ENCODE data around the gene ZBTB48.

GRCh38 chr1:6635161-6635909 is 55.5 kb downstream of the ZBTB48 start:
- TF ChIP-seq POLR2A (IDR thresholded peaks at IDR 0.05) (no peak), CTCF (IDR thresholded peaks at IDR 0.05) (no peak)

Data from uterus (tissue), 2 donors.